GM12878 (cell line): Measurements from ENCODE around the gene MX1. TPM values are rescaled to one million over a fixed set of nuclear protein-coding genes. Genes with fewer than 3 reads are reported as not detected.

Experiments
- ATAC-seq: fragments of 200-7000 bp; cut with Tn5 transposase; 3 replicates; pipeline ENCODE4 v1.9.1; 2020; ENCODE audit warnings: mild to moderate bottlenecking, moderate library complexity
- BruUV-seq: library from RNA; stranded (reverse); fragments of 400-500 nt; replicated peaks from 2 replicates; lab custom pipeline; 2021; lab: Mats Ljungman, UMichigan
- CTCF ChIA-PET: fragments of 300-600 bp; sonication (Branson Sonifier 250); formaldehyde crosslinking; extraction: SDS; loops from one replicate; lab custom pipeline; 2021; ENCODE audit warnings: inconsistent platforms; lab: Yijun Ruan, JAX
- POLR2A ChIA-PET: fragments of 350-600 bp; formaldehyde crosslinking; extraction: SDS; loops from one replicate; lab custom pipeline; 2021; ENCODE audit warnings: inconsistent platforms; lab: Charles Lee
- RAD21 ChIA-PET: fragments of 300-600 bp; sonication (Branson Sonifier 250); formaldehyde crosslinking; loops from one replicate; lab custom pipeline; 2023; ENCODE audit warnings: antibody characterized with exemption; ENCODE audit not compliant: unreplicated experiment; lab: Charles Lee
- SMC1A ChIA-PET: fragments of 300-600 bp; sonication (Branson Sonifier 250); formaldehyde crosslinking; loops from one replicate; lab custom pipeline; 2023; ENCODE audit not compliant: unreplicated experiment, uncharacterized antibody; lab: Charles Lee
- DNase-seq: peaks from one replicate; pipeline ENCODE4 v3.0.0-alpha.2; 2011; ENCODE audit warnings: low read depth, low spot score
- FAIRE-seq: peaks from 3 replicates; lab custom pipeline; 2011; peaks lifted over from hg19 to GRCh38; lab: Jason Lieb, UNC
- H2AFZ ChIP-seq: 2 replicates; pipeline ENCODE4 v1.6.0; 2011; ENCODE audit warnings: low read depth, low read length, control low read depth; ENCODE audit not compliant: control insufficient read depth
- H3K27ac ChIP-seq: 2 replicates; pipeline ENCODE4 v1.5.1; 2011; ENCODE audit warnings: control low read depth; ENCODE audit not compliant: control insufficient read depth, insufficient read depth
- H3K27me3 ChIP-seq, 2 experiments: replicated peaks in 1 of 2; 2 replicates each; pipeline versions ENCODE4 v1.6.0 to v1.6.1; 2011; ENCODE audit warnings: low read length in 1 of 2; ENCODE audit not compliant: control insufficient read depth in 2 of 2, insufficient read depth in 2 of 2
- H3K36me3 ChIP-seq, 2 experiments: 2 replicates each; pipeline ENCODE4 v1.5.1; 2011; ENCODE audit warnings: low read length in 1 of 2; ENCODE audit not compliant: control insufficient read depth in 2 of 2, insufficient read depth in 2 of 2
- H3K4me1 ChIP-seq: 2 replicates; pipeline ENCODE4 v1.6.1; 2011; ENCODE audit warnings: mild to moderate bottlenecking, low read length, moderate library complexity, mixed read lengths; ENCODE audit not compliant: control insufficient read depth, insufficient read depth
- H3K4me2 ChIP-seq: 2 replicates; pipeline ENCODE4 v1.6.0; 2011; ENCODE audit warnings: control low read depth; ENCODE audit not compliant: control insufficient read depth, insufficient read depth
- H3K4me3 ChIP-seq: fragments of 200-600 bp; sonication (generic); 2 replicates; pipeline ENCODE4 v1.5.1; 2016
- H3K79me2 ChIP-seq: 2 replicates; pipeline ENCODE4 v1.6.0; 2011; ENCODE audit warnings: low read length; ENCODE audit not compliant: control insufficient read depth, insufficient read depth
- H3K9ac ChIP-seq: 2 replicates; pipeline ENCODE4 v1.8.0; 2011; ENCODE audit warnings: low read length, control low read depth, mixed read lengths; ENCODE audit not compliant: control insufficient read depth, insufficient read depth
- H3K9me3 ChIP-seq: replicated peaks from 3 replicates; pipeline ENCODE4 v1.5.1; 2011; ENCODE audit warnings: mild to moderate bottlenecking, low read length; ENCODE audit not compliant: control insufficient read depth, insufficient read depth
- H4K20me1 ChIP-seq: 2 replicates; pipeline ENCODE4 v1.6.0; 2011; ENCODE audit not compliant: control insufficient read depth, insufficient read depth
- ASH2L ChIP-seq: fragments of 300-600, 200-600 bp; sonication (generic); IDR thresholded peaks from 2 replicates; pipeline ENCODE4 v1.6.1; 2017; ENCODE audit warnings: low read depth, mild to moderate bottlenecking, borderline replicate concordance
- CBX5 ChIP-seq: sonication (generic); IDR thresholded peaks from 2 replicates; pipeline ENCODE4 v1.6.1; 2016; ENCODE audit warnings: low read depth, moderate library complexity, mild to moderate bottlenecking, inconsistent platforms
- CEBPB ChIP-seq, 2 experiments: fragments of 150-350 bp in 1 of 2; IDR thresholded peaks; 2 replicates each; pipeline ENCODE4 v1.6.1; 2012 to 2014; ENCODE audit warnings: low read depth in 2 of 2, low read length in 2 of 2, borderline replicate concordance in 1 of 2, inconsistent platforms in 1 of 2
- CHD2 ChIP-seq: IDR thresholded peaks from 2 replicates; pipeline ENCODE4 v1.6.1; 2011; ENCODE audit warnings: low read depth, low read length, improper control_type of control experiment, borderline replicate concordance
- CTCF ChIP-seq, 3 experiments: IDR thresholded peaks in 2 of 3; conservative IDR thresholded peaks in 1 of 3; 2 replicates each; pipeline ENCODE4 v1.5.1; 2011; ENCODE audit warnings: low read depth in 3 of 3, low read length in 3 of 3, mild to moderate bottlenecking in 3 of 3, control low read depth in 2 of 3, moderate library complexity in 2 of 3, inconsistent platforms in 1 of 3, mixed read lengths in 1 of 3; ENCODE audit not compliant: control insufficient read depth in 2 of 3, insufficient read depth in 1 of 3; ENCODE audit errors: extremely low read depth in 1 of 3
- FOS ChIP-seq: IDR thresholded peaks from 3 replicates; pipeline ENCODE4 v1.6.1; 2011; ENCODE audit warnings: borderline replicate concordance; ENCODE audit not compliant: insufficient read length; ENCODE audit errors: extremely low read depth
- IKZF2 ChIP-seq, 2 experiments: fragments of 450-650 bp; IDR thresholded peaks; 2 replicates each; pipeline ENCODE4 v1.6.1; 2017; ENCODE audit warnings: mild to moderate bottlenecking in 2 of 2, moderate library complexity in 2 of 2
- MEF2B ChIP-seq: fragments of 450-650 bp; IDR thresholded peaks from 2 replicates; pipeline ENCODE4 v1.6.1; 2018; ENCODE audit warnings: mild to moderate bottlenecking, moderate library complexity; ENCODE audit not compliant: partially characterized antibody, poor library complexity, severe bottlenecking
- NR2C1 ChIP-seq: fragments of 450-650 bp; IDR thresholded peaks from 2 replicates; pipeline ENCODE4 v1.6.1; 2017; ENCODE audit warnings: antibody characterized with exemption, mild to moderate bottlenecking, moderate library complexity
- PAX5 ChIP-seq: IDR thresholded peaks from 2 replicates; pipeline ENCODE4 v1.6.1; 2011; ENCODE audit warnings: low read depth, low read length, borderline replicate concordance
- REST ChIP-seq: IDR thresholded peaks from 2 replicates; pipeline ENCODE4 v1.6.1; 2012; ENCODE audit warnings: mild to moderate bottlenecking, low read depth, low read length
- RUNX3 ChIP-seq: IDR thresholded peaks from 2 replicates; pipeline ENCODE4 v1.6.1; 2012; ENCODE audit warnings: low read length, inconsistent platforms
- SMC3 ChIP-seq: IDR thresholded peaks from 2 replicates; pipeline ENCODE4 v1.6.1; 2011; ENCODE audit warnings: low read length, improper control_type of control experiment, borderline replicate concordance
- USF1 ChIP-seq: IDR thresholded peaks from 2 replicates; pipeline ENCODE4 v1.6.1; 2011; ENCODE audit warnings: borderline replicate concordance, low read depth, mild to moderate bottlenecking, moderate library complexity, mixed read lengths, low read length; ENCODE audit not compliant: insufficient read depth; ENCODE audit errors: extremely low read length
- YY1 ChIP-seq: IDR thresholded peaks from 2 replicates; pipeline ENCODE4 v1.6.1; 2011; ENCODE audit warnings: low read depth, mild to moderate bottlenecking, low read length
- ZNF207 ChIP-seq: fragments of 450-650 bp; IDR thresholded peaks from 2 replicates; pipeline ENCODE4 v1.6.1; 2014; ENCODE audit warnings: antibody characterized with exemption, mild to moderate bottlenecking, borderline replicate concordance
- WGBS: methylation state at CpG from one replicate; pipeline ENCODE4 v1.1.6; 2016; ENCODE audit warnings: low lambda C conversion rate; ENCODE audit not compliant: insufficient replicate concordance, insufficient coverage; ENCODE audit errors: missing lambda C conversion rate; 5-methylcytosine and 5-hydroxymethylcytosine counted together
- in situ Hi-C: fragments of 300-500 bp; cut with MboI; formaldehyde crosslinking; loops from 9 replicates; pipeline ENCODE4 v1.14.3; 2018; ENCODE audit warnings: mixed read lengths
- intact Hi-C: fragments of 100-400 bp; cut with micrococcal nuclease; formaldehyde crosslinking; loops from one replicate; pipeline ENCODE4 v1.14.2; 2022; ENCODE audit not compliant: unreplicated experiment
- polyA plus RNA-seq, 11 experiments: library from polyadenylated mRNA; depleted of rRNA in 4 of 11; unstranded in 6 of 11; stranded (reverse) in 5 of 11; fragments of >200 nt; fragmentation: Nextera tagmentation in 4 of 11; fragmentation: Illumina TruSeq in 1 of 11; extraction: Ambion mirVana in 4 of 11; extraction: Trizol in 1 of 11; gene quantifications; 1 replicate in 1 of 11; 2 replicates in 10 of 11; pipeline versions ENCODE4 v1.2.1 to v1.2.3, GENCODE V29; 2011 to 2016; ENCODE audit warnings: inconsistent platforms in 2 of 11, missing spikeins in 2 of 11, low read depth in 1 of 11
- total RNA-seq, 4 experiments: library from RNA; depleted of rRNA in 3 of 4; stranded (reverse); fragments of >200 nt in 3 of 4; fragmentation: Illumina TruSeq in 1 of 4; extraction: Trizol in 1 of 4; gene quantifications; 2 replicates each; pipeline versions ENCODE4 v1.2.1 to v1.2.3, GENCODE V29; 2013 to 2021

The MX1 gene
- total and polyA plus RNA-seq, 10 of the 15 experiments (the other 5 are each of a cell fraction or from before 2014, with no cell fraction given): 75.9 to 385 (median 302) TPM

GRCh38 chr21:41411449-41412089, 14.5 kb upstream of the MX1 start:
- DNase-seq (peak; percentile 40), ATAC-seq (peak; percentile 95), FAIRE-seq (no peak)
- no peak overlapping the region for H3K9ac ChIP-seq
- POLR2A ChIA-PET: interaction anchor here (1.0 to 2.3 kb wide), 3 partner anchors 10 to 41 kb away, joined by 3 to 16 read pairs (median 5); partner anchors contain the start of gene MX1
- no peaks in the 10 kb centered on the region; the same call in 1 of the 2 replicates for H3K4me1 ChIP-seq
- intact Hi-C loops (no loop called here), in situ Hi-C loops (no loop called here)
- no peak overlapping the region for H2AFZ ChIP-seq
- no peak overlapping the region for H3K27ac ChIP-seq
- H3K4me3 ChIP-seq: no peak overlapping the region
- no peaks in the 10 kb centered on the region for H3K27me3 ChIP-seq
- no peaks in the 10 kb centered on the region for H3K79me2 ChIP-seq
- no peaks in the 10 kb centered on the region for H4K20me1 ChIP-seq
- no peak overlapping the region for H3K4me2 ChIP-seq
- BruUV-seq: no TSS peak
- no peaks in the 10 kb centered on the region; the same call in 2 of the 3 replicates for H3K9me3 ChIP-seq
- CTCF ChIA-PET: interaction anchor here (0.8 to 5.5 kb wide), 24 partner anchors 9 to 241 kb away, joined by 3 to 63 read pairs (median 5); partner anchors contain the start of gene MX1
- RAD21 ChIA-PET: interaction anchor here (0.9 to 3.9 kb wide), 9 partner anchors 12 to 128 kb away, joined by 3 to 47 read pairs (median 7); partner anchors contain the start of gene MX2
- 73% methylated on average over 5 of the region's 5 CpGs for WGBS
- SMC1A ChIA-PET: interaction anchor here (0.9 to 4.5 kb wide), 14 partner anchors 8 to 128 kb away, joined by 3 to 62 read pairs (median 4); partner anchors contain the start of genes MX1 and MX2
- H3K36me3 ChIP-seq: peaks cover 6% of the 10 kb centered on the region in 2 experiments; a peak in 3 of 4 replicates
- peak; percentile 65 for TF ChIP-seq MEF2B
- no peak for TF ChIP-seq REST
- TF ChIP-seq CBX5: no peak
- TF ChIP-seq CEBPB (IDR thresholded peaks at IDR 0.05; ENCODE audit: borderline replicate concordance in 1 of 2, low read depth in 2 of 2, low read length in 2 of 2): no peak
- 0 out of 2 replicates have a peak, but pooled peaks have one; percentile 7 for TF ChIP-seq SMC3
- TF ChIP-seq USF1: no peak
- TF ChIP-seq FOS: no peak
- no peak for TF ChIP-seq ZNF207
- no peak for TF ChIP-seq CHD2
- peak in 1 of 2 experiments; percentile 24; a peak in 1 of 4 replicates for TF ChIP-seq IKZF2 (IDR thresholded peaks at IDR 0.05)
- TF ChIP-seq ASH2L: no peak
- peak; percentile 14 to 34 (median 19); a peak in 3 of 6 replicates for TF ChIP-seq CTCF (IDR thresholded peaks at IDR 0.05 in 2 of 3, conservative IDR thresholded peaks at IDR 0.05 in 1 of 3; ENCODE audit: control insufficient read depth in 2 of 3, extremely low read depth in 1 of 3, insufficient read depth in 1 of 3, low read depth in 3 of 3, low read length in 3 of 3)
- TF ChIP-seq RUNX3: no peak
- TF ChIP-seq NR2C1: no peak
- TF ChIP-seq YY1: no peak
- 0 out of 2 replicates have a peak, but pooled peaks have one; percentile 18 for TF ChIP-seq PAX5
